ENCODE measurements around the gene CHP1. TPM values are rescaled to one million over a fixed set of nuclear protein-coding genes. Genes with fewer than 3 reads are reported as not detected.
"Not testable (repeated sequence)": the region's sequence is repeated elsewhere in the genome, so short reads cannot be mapped to it uniquely, and the experiment has no call there.

Gene CHP1
- total and polyA plus RNA-seq, 2 donors (not counting 1 experiment from before 2014, with no cell fraction given): 14.2 to 39.9 TPM

DNA sequence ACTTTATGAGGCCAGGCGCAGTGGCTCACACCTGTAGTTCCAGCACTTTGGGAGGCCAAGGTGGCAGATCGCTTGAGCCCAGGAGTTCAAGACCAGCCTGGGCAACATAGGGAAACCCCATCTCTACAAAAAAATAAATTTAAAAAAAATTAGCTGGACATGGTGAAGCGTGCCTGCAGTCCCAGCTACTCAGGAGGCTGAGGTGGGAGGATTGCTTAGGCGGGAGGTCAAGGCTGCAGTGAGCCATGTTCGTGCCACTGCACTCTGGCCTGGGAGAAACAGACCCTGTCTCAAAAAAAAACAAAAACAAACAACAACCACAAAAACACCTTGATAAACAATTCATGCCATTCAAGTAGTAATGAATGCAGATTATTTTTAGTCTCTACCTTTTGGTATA, 4.2 kb downstream of the CHP1 start:
- POLR2A ChIA-PET; CTCF ChIA-PET; H3K4me2 ChIP-seq (replicated peaks; ENCODE audit: low read depth, low read length, poor library complexity, severe bottlenecking); H3K27ac ChIP-seq (ENCODE audit: low read length in 2 of 2); intact Hi-C loops (cut with micrococcal nuclease); H3K27me3 Mint-ChIP-seq; ATAC-seq (ENCODE audit: low read depth); H2AFZ ChIP-seq (ENCODE audit: insufficient read depth, low read depth, low read length, poor library complexity, severe bottlenecking); H3K36me3 ChIP-seq (replicated peaks in 1 of 2; ENCODE audit: control extremely low read depth in 1 of 2, control insufficient read depth in 1 of 2, extremely low read depth in 1 of 2, insufficient read depth in 2 of 2, low read length in 1 of 2); H4K20me1 ChIP-seq (ENCODE audit: control insufficient read depth, insufficient read depth, low read length, poor library complexity, severe bottlenecking); H3K27me3 ChIP-seq (replicated peaks in 1 of 4; ENCODE audit: control extremely low read depth in 1 of 4, control insufficient read depth in 3 of 4, insufficient read depth in 4 of 4, low read length in 3 of 4); H3K9me3 Mint-ChIP-seq (ENCODE audit: insufficient read depth); H3K9ac ChIP-seq (ENCODE audit: low read length); DNase-seq; H3K4me3 ChIP-seq (ENCODE audit: control extremely low read depth in 1 of 5, extremely low read depth in 1 of 5, insufficient read depth in 1 of 5, low read depth in 2 of 5, low read length in 4 of 5); H3K9me3 ChIP-seq (ENCODE audit: control extremely low read depth in 1 of 3, control insufficient read depth in 2 of 3, insufficient read depth in 1 of 3, low read length in 2 of 3); H3K4me3 Mint-ChIP-seq; H3K27ac Mint-ChIP-seq: not testable (repeated sequence)
- WGBS (ENCODE audit: insufficient coverage): 100% methylated on average over 1 of the region's 5 CpGs
- peaks cover 17 to 22% of the 10 kb centered on the region in 2 donors for H3K4me1 ChIP-seq (ENCODE audit: control insufficient read depth in 2 of 2, insufficient read depth in 2 of 2, low read length in 2 of 2)
- H3K79me2 ChIP-seq (ENCODE audit: control insufficient read depth, insufficient read depth, low read length): peaks cover 47% of the 10 kb centered on the region
- H3K4me1 Mint-ChIP-seq: peaks cover 29% of the 10 kb centered on the region

DNA sequence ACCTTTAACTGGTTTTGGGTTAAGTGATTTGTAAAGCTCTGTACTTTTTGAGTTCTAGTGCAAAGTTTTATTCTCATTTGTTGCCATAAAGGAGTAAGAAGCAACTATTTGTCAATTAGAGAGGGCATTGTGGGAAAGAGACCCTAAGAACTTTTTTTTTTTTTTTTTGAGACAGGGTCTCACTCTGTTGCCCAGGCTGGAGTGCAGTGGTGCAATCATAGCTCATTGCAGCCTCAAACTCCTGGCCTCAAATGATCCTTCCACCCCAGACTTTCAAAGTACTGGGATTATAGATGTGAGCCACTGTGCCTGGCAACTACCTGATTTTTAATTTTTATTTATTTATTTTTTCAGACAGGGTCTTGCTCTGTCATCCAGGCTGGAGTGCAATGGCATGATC, 4.9 kb downstream of the CHP1 start:
- peaks cover 47% of the 10 kb centered on the region for H3K79me2 ChIP-seq (ENCODE audit: control insufficient read depth, insufficient read depth, low read length)
- no peak overlapping the region for H3K9ac ChIP-seq (ENCODE audit: low read length)
- Mint-ChIP-seq H3K27me3 (no peaks in the 10 kb centered on the region), H3K27ac (no peak overlapping the region), H3K4me3 (no peak overlapping the region), H3K4me1 (peaks cover 22% of the 10 kb centered on the region), H3K9me3 (ENCODE audit: insufficient read depth) (no peaks in the 10 kb centered on the region)
- TF ChIP-seq EZH2 (IDR thresholded peaks at IDR 0.05; ENCODE audit: borderline replicate concordance, insufficient read depth, low read depth, low read length, poor library complexity, severe bottlenecking): no peak
- TF ChIP-seq, protein P1, sequence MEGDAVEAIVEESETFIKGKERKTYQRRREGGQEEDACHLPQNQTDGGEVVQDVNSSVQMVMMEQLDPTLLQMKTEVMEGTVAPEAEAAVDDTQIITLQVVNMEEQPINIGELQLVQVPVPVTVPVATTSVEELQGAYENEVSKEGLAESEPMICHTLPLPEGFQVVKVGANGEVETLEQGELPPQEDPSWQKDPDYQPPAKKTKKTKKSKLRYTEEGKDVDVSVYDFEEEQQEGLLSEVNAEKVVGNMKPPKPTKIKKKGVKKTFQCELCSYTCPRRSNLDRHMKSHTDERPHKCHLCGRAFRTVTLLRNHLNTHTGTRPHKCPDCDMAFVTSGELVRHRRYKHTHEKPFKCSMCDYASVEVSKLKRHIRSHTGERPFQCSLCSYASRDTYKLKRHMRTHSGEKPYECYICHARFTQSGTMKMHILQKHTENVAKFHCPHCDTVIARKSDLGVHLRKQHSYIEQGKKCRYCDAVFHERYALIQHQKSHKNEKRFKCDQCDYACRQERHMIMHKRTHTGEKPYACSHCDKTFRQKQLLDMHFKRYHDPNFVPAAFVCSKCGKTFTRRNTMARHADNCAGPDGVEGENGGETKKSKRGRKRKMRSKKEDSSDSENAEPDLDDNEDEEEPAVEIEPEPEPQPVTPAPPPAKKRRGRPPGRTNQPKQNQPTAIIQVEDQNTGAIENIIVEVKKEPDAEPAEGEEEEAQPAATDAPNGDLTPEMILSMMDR (IDR thresholded peaks at IDR 0.05): no peak
- no peaks in the 10 kb centered on the region for H3K9me3 ChIP-seq (ENCODE audit: control extremely low read depth in 1 of 3, control insufficient read depth in 2 of 3, insufficient read depth in 1 of 3, low read length in 2 of 3)
- ChIA-PET POLR2A (no interaction called here), CTCF (no interaction called here)
- H3K4me3 ChIP-seq (ENCODE audit: control extremely low read depth in 1 of 5, extremely low read depth in 1 of 5, insufficient read depth in 1 of 5, low read depth in 2 of 5, low read length in 4 of 5): no peak overlapping the region
- ATAC-seq (ENCODE audit: low read depth): no peak
- H3K27me3 ChIP-seq (replicated peaks in 1 of 4; ENCODE audit: control extremely low read depth in 1 of 4, control insufficient read depth in 3 of 4, insufficient read depth in 4 of 4, low read length in 3 of 4): no peaks in the 10 kb centered on the region
- no peak overlapping the region for H3K27ac ChIP-seq (ENCODE audit: low read length in 2 of 2)
- no peak for DNase-seq
- no peaks in the 10 kb centered on the region for H4K20me1 ChIP-seq (ENCODE audit: control insufficient read depth, insufficient read depth, low read length, poor library complexity, severe bottlenecking)
- intact Hi-C loops (cut with micrococcal nuclease): no loop called here
- H3K36me3 ChIP-seq (replicated peaks in 1 of 2; ENCODE audit: control extremely low read depth in 1 of 2, control insufficient read depth in 1 of 2, extremely low read depth in 1 of 2, insufficient read depth in 2 of 2, low read length in 1 of 2): no peaks in the 10 kb centered on the region
- no peak overlapping the region for H3K4me2 ChIP-seq (replicated peaks; ENCODE audit: low read depth, low read length, poor library complexity, severe bottlenecking)
- no peak overlapping the region for H2AFZ ChIP-seq (ENCODE audit: insufficient read depth, low read depth, low read length, poor library complexity, severe bottlenecking)
- peaks cover 12 to 15% of the 10 kb centered on the region in 2 donors for H3K4me1 ChIP-seq (ENCODE audit: control insufficient read depth in 2 of 2, insufficient read depth in 2 of 2, low read length in 2 of 2)
